ENCODE results near the gene PTPRA. TPM values are rescaled to one million over a fixed set of nuclear protein-coding genes. Genes with fewer than 3 reads are reported as not detected.

The PTPRA gene
- total RNA-seq, 4 donors from 2014 or later: 26.2 to 53.7 (median 42.4) TPM

GRCh38 chr20:2878515-2878914 lies 5.2 kb downstream of the PTPRA start:
- TF ChIP-seq POLR2A (IDR thresholded peaks at IDR 0.05) (no peak), CTCF (IDR thresholded peaks at IDR 0.05) (no peak)
- intact Hi-C loops (cut with DNase I): no loop called here
- Histone ChIP-seq H3K36me3 (peaks cover 0 to 6% (median 0%) of the 10 kb centered on the region in 3 donors), H3K4me3 (no peak overlapping the region), H3K27ac (peak overlapping the region in 1 of 4 donors; percentile 14), H3K4me1 (peaks cover 22 to 54% (median 27%) of the 10 kb centered on the region in 3 donors), H3K27me3 (no peaks in the 10 kb centered on the region), H3K9me3 (no peaks in the 10 kb centered on the region)
- 87 to 100% methylated on average over 1 of the region's 1 CpG for WGBS, 2 donors
- no peak for DNase-seq

DNA sequence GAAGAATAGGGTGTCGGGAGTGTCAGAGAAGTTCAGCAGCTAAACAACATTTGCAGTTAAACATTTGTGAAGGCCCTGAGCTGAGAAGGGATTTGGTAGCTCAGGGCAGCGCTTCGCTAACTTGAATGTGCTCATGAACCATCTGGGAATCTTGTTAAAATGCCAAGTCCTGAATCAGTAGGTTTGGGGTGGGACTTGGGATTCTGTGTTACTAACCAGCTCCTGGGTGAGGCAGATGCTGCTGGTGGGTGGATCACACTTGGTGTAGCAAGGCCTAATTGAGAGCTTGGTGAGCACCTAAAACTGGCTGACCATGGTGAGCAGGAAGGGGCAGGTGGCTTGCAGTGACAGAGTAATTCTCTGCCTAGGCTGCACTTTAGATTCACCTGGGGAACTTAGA lies 5.9 kb downstream of the PTPRA start:
- TF ChIP-seq POLR2A (IDR thresholded peaks at IDR 0.05) (no peak), CTCF (IDR thresholded peaks at IDR 0.05) (no peak)
- whole genome bisulfite sequencing, 2 donors: 30 to 38% methylated on average over 3 of the region's 3 CpGs
- DNase-seq: no peak
- no peaks in the 10 kb centered on the region for H3K27me3 ChIP-seq
- no peaks in the 10 kb centered on the region for H3K9me3 ChIP-seq
- no peak overlapping the region for H3K4me3 ChIP-seq
- H3K4me1 ChIP-seq: peaks cover 22 to 56% (median 27%) of the 10 kb centered on the region in 3 donors
- intact Hi-C loops (cut with DNase I): no loop called here
- H3K27ac ChIP-seq: peak overlapping the region in 3 of 4 donors; percentile 14 to 20 (median 16)
- H3K36me3 ChIP-seq: peaks cover 0 to 6% (median 0%) of the 10 kb centered on the region in 3 donors

GRCh38 chr20:2880650-2881049 lies 7.4 kb downstream of the PTPRA start:
- TF ChIP-seq CTCF (IDR thresholded peaks at IDR 0.05): no peak
- no peak for TF ChIP-seq POLR2A (IDR thresholded peaks at IDR 0.05)
- no peak for DNase-seq
- WGBS, 2 donors: 81 to 86% methylated on average over 7 of the region's 7 CpGs
- no peaks in the 10 kb centered on the region for H3K9me3 ChIP-seq
- intact Hi-C loops (cut with DNase I): no loop called here
- no peak overlapping the region for H3K4me3 ChIP-seq
- H3K4me1 ChIP-seq: peaks cover 11 to 54% (median 15%) of the 10 kb centered on the region in 3 donors
- H3K27me3 ChIP-seq: no peaks in the 10 kb centered on the region
- peaks cover 0 to 6% (median 0%) of the 10 kb centered on the region in 3 donors for H3K36me3 ChIP-seq
- H3K27ac ChIP-seq: no peak overlapping the region

DNA sequence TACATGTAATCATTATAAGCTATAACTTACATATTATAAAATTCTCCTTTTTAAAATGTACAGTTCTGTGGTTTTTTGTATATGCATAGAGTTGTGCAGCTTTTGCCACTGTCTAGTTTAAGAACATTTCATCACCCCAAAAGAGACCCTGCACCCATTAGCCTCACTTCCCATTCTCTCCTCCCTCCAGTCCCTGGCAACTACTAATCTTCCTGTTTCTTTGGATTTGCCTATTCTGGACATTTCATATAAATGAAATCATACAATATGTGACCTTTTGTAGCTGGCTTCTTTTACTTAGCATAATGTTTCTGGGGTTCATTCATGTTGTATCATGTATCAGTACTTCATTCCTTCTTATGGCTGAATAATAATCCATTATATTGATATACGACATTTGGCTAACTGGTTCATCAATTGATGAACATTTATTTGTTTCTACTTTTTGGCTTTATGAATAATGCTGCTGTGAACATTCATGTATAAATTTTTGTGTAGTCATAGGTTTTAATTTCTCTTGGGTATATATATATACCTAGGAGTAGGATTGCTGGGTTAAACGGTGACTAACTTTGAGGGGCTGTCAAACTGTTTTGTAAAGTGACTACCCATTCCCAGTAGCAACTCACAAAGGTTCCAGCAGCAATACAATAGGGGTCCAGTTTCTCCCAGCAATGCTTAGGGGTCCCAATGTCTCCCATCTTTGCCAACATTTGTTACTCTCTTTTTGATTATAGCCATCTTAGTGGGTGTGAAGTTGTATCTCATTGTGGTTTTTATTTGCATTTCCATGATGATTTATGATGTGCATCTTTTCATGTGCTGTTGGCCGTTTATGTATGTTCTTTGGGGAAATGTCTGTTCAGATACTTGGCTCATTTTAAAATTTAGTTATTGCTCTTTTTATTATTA lies 10.7 kb downstream of the PTPRA start:
- no peak overlapping the region for H3K27ac ChIP-seq
- no peak overlapping the region for H3K4me3 ChIP-seq
- DNase-seq: no peak
- TF ChIP-seq CTCF (IDR thresholded peaks at IDR 0.05): no peak
- TF ChIP-seq POLR2A (IDR thresholded peaks at IDR 0.05): no peak
- peaks cover 7 to 47% (median 7%) of the 10 kb centered on the region in 3 donors for H3K4me1 ChIP-seq
- intact Hi-C loops (cut with DNase I): no loop called here
- no peaks in the 10 kb centered on the region for H3K27me3 ChIP-seq
- H3K36me3 ChIP-seq: no peaks in the 10 kb centered on the region
- no peaks in the 10 kb centered on the region for H3K9me3 ChIP-seq
- WGBS, 2 donors: 51 to 58% methylated on average over 3 of the region's 3 CpGs

DNA sequence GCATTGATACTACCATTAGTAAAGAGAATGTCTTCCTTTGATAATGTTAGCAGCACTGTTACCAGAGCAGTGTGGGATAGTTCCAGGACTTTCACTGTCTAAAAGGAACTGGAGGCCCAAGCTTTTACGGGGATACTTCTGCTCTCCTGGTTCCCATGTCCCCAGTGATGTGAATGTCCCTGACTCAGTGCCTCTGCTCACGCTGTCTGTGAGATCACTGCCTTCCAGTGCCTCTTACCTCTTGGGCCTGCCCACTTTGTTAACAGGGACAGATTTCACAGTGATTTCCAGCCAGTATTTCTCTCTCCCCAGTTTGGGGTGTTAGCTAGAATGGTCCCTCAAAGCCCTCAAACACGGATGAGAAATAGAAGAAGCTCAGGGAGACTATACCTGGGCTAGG lies 14.4 kb downstream of the PTPRA start:
- H3K36me3 ChIP-seq: no peaks in the 10 kb centered on the region
- H3K27ac ChIP-seq: no peak overlapping the region
- no peak for DNase-seq
- WGBS, 2 donors: 86 to 92% methylated on average over 3 of the region's 3 CpGs
- no peaks in the 10 kb centered on the region for H3K27me3 ChIP-seq
- no peak for TF ChIP-seq CTCF (IDR thresholded peaks at IDR 0.05)
- no peak for TF ChIP-seq POLR2A (IDR thresholded peaks at IDR 0.05)
- intact Hi-C loops (cut with DNase I): no loop called here
- no peaks in the 10 kb centered on the region for H3K9me3 ChIP-seq
- peaks cover 3 to 52% (median 7%) of the 10 kb centered on the region in 3 donors for H3K4me1 ChIP-seq
- H3K4me3 ChIP-seq: no peak overlapping the region
